ENCODE data around the gene MCC.

- TF ChIP-seq YY1 (IDR thresholded peaks at IDR 0.05; ENCODE audit: insufficient read depth, insufficient read length) (no peak), ZNF274 (IDR thresholded peaks at IDR 0.05; ENCODE audit: low read depth, low read length) (no peak), SUZ12 (IDR thresholded peaks at IDR 0.05; ENCODE audit: extremely low read depth, insufficient read depth, insufficient read length) (no peak)
Measured at GRCh38 chr5:112998296-112998695, 490.0 kb downstream of the MCC start.
